ENCODE measurements around the gene SNRNP25.

GRCh38 chr16:65745-66144, 12.1 kb downstream of the SNRNP25 start:
- TF ChIP-seq CTCF (IDR thresholded peaks at IDR 0.05; ENCODE audit: low read length) (peak; percentile 97), EZH2phosphoT487 (IDR thresholded peaks at IDR 0.05; ENCODE audit: low read length) (no peak)
